Spleen (tissue), 7 donors: ENCODE results near the gene RAB28.

Experiments
- POLR2A ChIP-seq, 3 donors: fragments of 450-650 bp; IDR thresholded peaks; one replicate each; pipeline ENCODE4 v1.5.1; 2017; ENCODE audit warnings: antibody characterized with exemption in 3 of 3, mild to moderate bottlenecking in 1 of 3
- TF ChIP-seq, protein P1 (sequence below), 11 experiments: fragments of 200-600 bp in 7 of 11; fragments of 450-650 bp in 4 of 11; sonication (generic) in 4 of 11; IDR thresholded peaks in 8 of 11; conservative IDR thresholded peaks in 3 of 11; 1 replicate in 7 of 11; 2 replicates in 4 of 11; pipeline versions ENCODE4 v1.4.0 to v1.8.0; 2016 to 2021; ENCODE audit warnings: antibody characterized with exemption in 11 of 11, inconsistent platforms in 4 of 11, mild to moderate bottlenecking in 1 of 11
- donor health status: DM: no; HTN: no; CAD: no; lungs with moderate emphysema.
- donor health status: DM: no; HTN: no; CAD: no.
- donor health status: DM: no; HTN: no; CAD: no.

GRCh38 chr4:13432453-13432852 is 51.7 kb downstream of the RAB28 start:
- TF ChIP-seq, protein P1, sequence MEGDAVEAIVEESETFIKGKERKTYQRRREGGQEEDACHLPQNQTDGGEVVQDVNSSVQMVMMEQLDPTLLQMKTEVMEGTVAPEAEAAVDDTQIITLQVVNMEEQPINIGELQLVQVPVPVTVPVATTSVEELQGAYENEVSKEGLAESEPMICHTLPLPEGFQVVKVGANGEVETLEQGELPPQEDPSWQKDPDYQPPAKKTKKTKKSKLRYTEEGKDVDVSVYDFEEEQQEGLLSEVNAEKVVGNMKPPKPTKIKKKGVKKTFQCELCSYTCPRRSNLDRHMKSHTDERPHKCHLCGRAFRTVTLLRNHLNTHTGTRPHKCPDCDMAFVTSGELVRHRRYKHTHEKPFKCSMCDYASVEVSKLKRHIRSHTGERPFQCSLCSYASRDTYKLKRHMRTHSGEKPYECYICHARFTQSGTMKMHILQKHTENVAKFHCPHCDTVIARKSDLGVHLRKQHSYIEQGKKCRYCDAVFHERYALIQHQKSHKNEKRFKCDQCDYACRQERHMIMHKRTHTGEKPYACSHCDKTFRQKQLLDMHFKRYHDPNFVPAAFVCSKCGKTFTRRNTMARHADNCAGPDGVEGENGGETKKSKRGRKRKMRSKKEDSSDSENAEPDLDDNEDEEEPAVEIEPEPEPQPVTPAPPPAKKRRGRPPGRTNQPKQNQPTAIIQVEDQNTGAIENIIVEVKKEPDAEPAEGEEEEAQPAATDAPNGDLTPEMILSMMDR (IDR thresholded peaks at IDR 0.05 in 8 of 11, conservative IDR thresholded peaks at IDR 0.05 in 3 of 11): no peak
- TF ChIP-seq POLR2A (IDR thresholded peaks at IDR 0.05): no peak
